Suprapubic skin (tissue), 4 donors: ENCODE data around the gene TEX26. TPM values are rescaled to one million over a fixed set of nuclear protein-coding genes. Genes with fewer than 3 reads are reported as not detected.

ENCODE experiments used
- DNase-seq, 2 donors: peaks; one replicate each; pipeline ENCODE4 v3.0.0-alpha.2; 2019; ENCODE audit warnings: low spot score in 2 of 2
- H3K27ac ChIP-seq: fragments of 200-600 bp; sonication (generic); one replicate; pipeline ENCODE4 v1.5.1; 2019
- H3K27me3 ChIP-seq: fragments of 200-600 bp; sonication (generic); one replicate; pipeline ENCODE4 v1.5.1; 2019
- H3K36me3 ChIP-seq: fragments of 200-600 bp; sonication (generic); one replicate; pipeline ENCODE4 v1.5.1; 2019
- H3K4me1 ChIP-seq: fragments of 200-600 bp; sonication (generic); one replicate; pipeline ENCODE4 v1.5.1; 2019
- H3K4me3 ChIP-seq: fragments of 200-600 bp; sonication (generic); one replicate; pipeline ENCODE4 v1.5.1; 2019; ENCODE audit warnings: mild to moderate bottlenecking
- H3K9me3 ChIP-seq: fragments of 200-600 bp; sonication (generic); one replicate; pipeline ENCODE4 v1.5.1; 2019
- EP300 ChIP-seq: sonication (generic); formaldehyde crosslinking; IDR thresholded peaks from one replicate; pipeline ENCODE4 v1.6.1; 2017; ENCODE audit warnings: antibody characterized with exemption
- POLR2A ChIP-seq, 2 donors: fragments of 450-650 bp; IDR thresholded peaks; one replicate each; pipeline ENCODE4 v1.6.1; 2017; ENCODE audit warnings: antibody characterized with exemption in 2 of 2, mild to moderate bottlenecking in 2 of 2, moderate library complexity in 2 of 2
- POLR2AphosphoS5 ChIP-seq, 3 donors: sonication (generic); formaldehyde crosslinking; IDR thresholded peaks; one replicate each; pipeline ENCODE4 v1.6.1; 2017; ENCODE audit warnings: antibody characterized with exemption in 3 of 3
- WGBS: methylation state at CpG from one replicate; pipeline ENCODE4 v1.1.5; 2018; 5-methylcytosine and 5-hydroxymethylcytosine counted together
- total RNA-seq, 4 donors: library from RNA; depleted of rRNA; stranded (reverse); fragments of >200 nt; gene quantifications; one replicate each; pipeline ENCODE4 v1.1.0, GENCODE V29; 2016
- TF ChIP-seq, protein P1 (sequence below), 2 donors: fragments of 200-600 bp in 1 of 2; fragments of 450-650 bp in 1 of 2; sonication (generic) in 1 of 2; IDR thresholded peaks; one replicate each; pipeline ENCODE4 v1.5.1; 2016 to 2019; ENCODE audit warnings: antibody characterized with exemption in 2 of 2, mild to moderate bottlenecking in 1 of 2, moderate library complexity in 1 of 2

The TEX26 gene
- total RNA-seq, 4 donors from 2014 or later: not detected

DNA sequence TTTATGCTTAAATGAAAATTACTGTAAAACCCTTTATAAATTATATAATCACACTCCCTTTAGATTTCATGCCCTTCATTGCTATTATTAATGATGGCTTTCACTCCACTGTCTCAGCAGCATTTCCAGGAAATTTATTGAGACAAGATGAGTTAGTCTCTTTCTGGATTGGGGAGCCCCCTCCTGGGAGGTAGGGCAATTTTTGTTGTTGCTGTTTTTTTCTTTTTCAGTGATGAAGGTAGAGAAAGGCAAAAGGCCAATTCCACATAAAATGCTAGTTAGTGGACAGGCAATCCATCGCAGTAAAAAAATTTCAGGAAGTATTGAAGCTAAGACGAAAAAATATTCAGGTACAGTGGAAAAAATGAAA lies 80.2 kb downstream of the TEX26 start:
- DNase-seq: no peak
- TF ChIP-seq POLR2AphosphoS5 (IDR thresholded peaks at IDR 0.05) (no peak), POLR2A (IDR thresholded peaks at IDR 0.05) (no peak), EP300 (no peak)
- TF ChIP-seq, protein P1, sequence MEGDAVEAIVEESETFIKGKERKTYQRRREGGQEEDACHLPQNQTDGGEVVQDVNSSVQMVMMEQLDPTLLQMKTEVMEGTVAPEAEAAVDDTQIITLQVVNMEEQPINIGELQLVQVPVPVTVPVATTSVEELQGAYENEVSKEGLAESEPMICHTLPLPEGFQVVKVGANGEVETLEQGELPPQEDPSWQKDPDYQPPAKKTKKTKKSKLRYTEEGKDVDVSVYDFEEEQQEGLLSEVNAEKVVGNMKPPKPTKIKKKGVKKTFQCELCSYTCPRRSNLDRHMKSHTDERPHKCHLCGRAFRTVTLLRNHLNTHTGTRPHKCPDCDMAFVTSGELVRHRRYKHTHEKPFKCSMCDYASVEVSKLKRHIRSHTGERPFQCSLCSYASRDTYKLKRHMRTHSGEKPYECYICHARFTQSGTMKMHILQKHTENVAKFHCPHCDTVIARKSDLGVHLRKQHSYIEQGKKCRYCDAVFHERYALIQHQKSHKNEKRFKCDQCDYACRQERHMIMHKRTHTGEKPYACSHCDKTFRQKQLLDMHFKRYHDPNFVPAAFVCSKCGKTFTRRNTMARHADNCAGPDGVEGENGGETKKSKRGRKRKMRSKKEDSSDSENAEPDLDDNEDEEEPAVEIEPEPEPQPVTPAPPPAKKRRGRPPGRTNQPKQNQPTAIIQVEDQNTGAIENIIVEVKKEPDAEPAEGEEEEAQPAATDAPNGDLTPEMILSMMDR (IDR thresholded peaks at IDR 0.05): no peak
- no peaks in the 10 kb centered on the region for H3K9me3 ChIP-seq
- 73% methylated on average over 2 of the region's 2 CpGs for WGBS
- no peak overlapping the region for H3K27ac ChIP-seq
- no peaks in the 10 kb centered on the region for H3K36me3 ChIP-seq
- no peaks in the 10 kb centered on the region for H3K27me3 ChIP-seq
- no peak overlapping the region for H3K4me3 ChIP-seq
- no peaks in the 10 kb centered on the region for H3K4me1 ChIP-seq

DNA sequence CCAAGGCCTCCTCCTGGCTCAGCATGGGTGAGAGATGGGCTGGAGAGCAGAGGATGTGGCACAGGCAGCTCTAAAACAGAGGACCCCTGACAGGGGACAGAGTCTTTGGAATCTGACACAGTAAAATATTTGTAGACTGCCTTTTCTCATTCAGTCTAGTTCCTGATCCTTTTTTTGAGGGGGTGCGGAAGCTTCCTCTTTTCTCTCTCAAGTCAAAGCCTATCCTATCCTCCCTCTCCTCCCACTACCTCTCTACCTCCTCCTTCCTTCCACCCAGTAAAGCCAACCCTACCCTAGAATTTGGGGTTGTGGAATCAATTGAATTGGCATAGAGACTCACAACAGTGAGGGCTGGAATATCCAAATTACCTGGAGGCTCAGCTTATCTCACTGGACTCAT lies 82.0 kb downstream of the TEX26 start:
- no peak overlapping the region for H3K4me3 ChIP-seq
- H3K4me1 ChIP-seq: no peaks in the 10 kb centered on the region
- 82% methylated on average over 1 of the region's 1 CpG for WGBS
- H3K27me3 ChIP-seq: no peaks in the 10 kb centered on the region
- TF ChIP-seq EP300: no peak
- no peak for TF ChIP-seq POLR2A (IDR thresholded peaks at IDR 0.05)
- TF ChIP-seq, protein P1 (IDR thresholded peaks at IDR 0.05): no peak
- no peak for TF ChIP-seq POLR2AphosphoS5 (IDR thresholded peaks at IDR 0.05)
- DNase-seq: no peak
- H3K27ac ChIP-seq: no peak overlapping the region
- H3K36me3 ChIP-seq: no peaks in the 10 kb centered on the region
- no peaks in the 10 kb centered on the region for H3K9me3 ChIP-seq

DNA sequence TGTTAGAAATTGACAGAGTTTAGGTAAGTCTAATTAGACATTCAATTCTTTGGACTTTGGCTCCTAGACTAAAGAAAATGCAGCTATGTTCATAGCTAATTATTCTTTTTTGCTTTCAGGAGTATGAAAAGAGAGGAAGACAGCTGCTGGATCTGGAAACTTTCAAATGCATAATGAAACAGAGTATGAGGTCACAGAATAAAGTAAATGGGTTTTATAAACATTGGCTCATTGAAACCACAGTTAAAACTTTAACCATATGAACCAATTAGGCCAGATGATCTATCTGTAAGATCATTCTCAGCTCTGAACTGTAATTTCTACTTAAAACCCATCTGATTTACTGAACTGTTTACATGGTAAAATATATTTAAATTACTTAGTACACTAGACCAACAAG lies 82.7 kb downstream of the TEX26 start:
- Histone ChIP-seq H3K4me1 (no peaks in the 10 kb centered on the region), H3K9me3 (no peaks in the 10 kb centered on the region), H3K27ac (no peak overlapping the region), H3K27me3 (no peaks in the 10 kb centered on the region), H3K4me3 (no peak overlapping the region), H3K36me3 (no peaks in the 10 kb centered on the region)
- no peak for DNase-seq
- TF ChIP-seq POLR2AphosphoS5 (IDR thresholded peaks at IDR 0.05) (no peak), POLR2A (IDR thresholded peaks at IDR 0.05) (no peak), EP300 (no peak)
- TF ChIP-seq, protein P1 (IDR thresholded peaks at IDR 0.05): no peak

DNA sequence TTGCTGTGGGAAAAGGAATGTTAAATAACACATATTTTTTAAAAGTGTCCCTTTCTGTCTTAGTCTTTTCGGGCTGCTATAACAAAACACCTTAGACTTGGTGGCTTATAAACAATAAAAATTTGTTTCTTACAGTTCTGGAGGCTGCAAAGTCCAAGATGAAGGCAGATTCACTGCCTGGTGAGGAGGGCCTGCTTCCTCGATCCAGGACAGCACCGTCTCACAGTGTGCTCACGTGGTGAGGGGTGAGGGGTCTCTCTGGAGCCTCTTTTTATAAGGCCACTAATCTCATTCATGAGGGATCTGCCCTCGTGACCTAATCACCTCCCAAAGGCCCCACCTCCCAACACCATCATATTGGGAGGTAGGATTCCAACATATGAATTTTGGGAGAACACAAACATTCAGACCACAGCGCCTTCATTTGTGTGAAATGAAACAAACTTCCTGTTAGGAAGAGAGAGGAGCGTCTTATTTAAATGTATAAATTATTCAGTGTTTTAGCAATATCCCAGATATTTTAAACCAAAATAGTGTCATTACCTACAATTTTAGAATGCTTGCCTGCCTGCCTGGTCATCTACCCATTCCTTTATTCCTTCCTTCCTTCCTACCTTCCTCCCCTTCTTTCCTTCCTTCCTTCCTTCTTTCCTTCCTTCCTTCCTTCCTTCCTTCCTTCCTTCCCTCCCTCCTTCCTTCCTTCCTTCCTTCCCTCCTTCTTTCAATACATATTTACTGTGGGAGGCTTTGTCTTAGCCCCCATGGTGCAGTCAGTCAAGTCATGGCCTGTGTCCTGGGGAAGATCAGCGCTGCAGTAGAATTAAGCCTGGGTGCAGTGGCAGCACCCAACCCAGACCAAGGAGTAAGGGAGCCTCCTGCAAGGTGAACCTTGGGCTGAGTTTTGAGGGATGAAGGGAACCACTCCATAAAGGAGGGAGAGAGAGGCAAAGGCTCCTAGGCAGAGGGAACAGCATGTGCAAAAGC lies 84.2 kb downstream of the TEX26 start:
- H3K4me1 ChIP-seq: no peaks in the 10 kb centered on the region
- no peaks in the 10 kb centered on the region for H3K9me3 ChIP-seq
- H3K36me3 ChIP-seq: no peaks in the 10 kb centered on the region
- no peak for TF ChIP-seq POLR2A (IDR thresholded peaks at IDR 0.05)
- TF ChIP-seq EP300: no peak
- TF ChIP-seq POLR2AphosphoS5 (IDR thresholded peaks at IDR 0.05): no peak
- TF ChIP-seq, protein P1 (IDR thresholded peaks at IDR 0.05): no peak
- no peaks in the 10 kb centered on the region for H3K27me3 ChIP-seq
- 83% methylated on average over 8 of the region's 8 CpGs for WGBS
- H3K4me3 ChIP-seq: no peak overlapping the region
- DNase-seq: no peak
- no peak overlapping the region for H3K27ac ChIP-seq

DNA sequence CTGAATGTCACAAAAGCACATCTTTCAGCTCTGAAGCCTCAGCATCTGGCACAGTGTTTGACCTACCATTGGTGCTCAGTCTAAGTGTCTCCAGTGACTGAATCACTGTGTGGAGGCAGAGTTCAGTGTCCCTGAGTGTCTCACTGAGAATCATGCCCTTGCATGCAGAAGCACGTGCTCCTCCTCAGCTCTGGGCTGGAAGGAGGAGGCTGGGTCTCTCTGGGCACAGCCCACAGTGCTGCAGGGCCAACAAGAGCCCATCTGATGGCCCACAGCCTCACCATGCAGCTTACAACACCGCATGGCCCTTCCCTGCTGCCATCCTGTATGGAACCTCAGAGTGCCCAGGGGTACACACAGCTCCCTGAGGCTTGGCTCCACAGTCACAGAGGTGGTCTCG lies 86.1 kb downstream of the TEX26 start:
- DNase-seq: no peak
- Histone ChIP-seq H3K9me3 (no peaks in the 10 kb centered on the region), H3K27me3 (no peaks in the 10 kb centered on the region), H3K4me1 (no peaks in the 10 kb centered on the region), H3K36me3 (no peaks in the 10 kb centered on the region), H3K27ac (no peak overlapping the region), H3K4me3 (no peak overlapping the region)
- TF ChIP-seq, protein P1 (IDR thresholded peaks at IDR 0.05): no peak
- TF ChIP-seq POLR2A (IDR thresholded peaks at IDR 0.05): no peak
- no peak for TF ChIP-seq EP300
- TF ChIP-seq POLR2AphosphoS5 (IDR thresholded peaks at IDR 0.05): no peak
- 77% methylated on average over 3 of the region's 3 CpGs for WGBS
